ENCODE measurements around the gene RNASE11.

Gene RNASE11

GRCh38 chr14:20546877-20547276, 40.9 kb downstream of the RNASE11 start:
- ATAC-seq (no peak), DNase-seq (ENCODE audit: low spot score in 2 of 2) (no peak)
- Mint-ChIP-seq H3K4me1 (no peaks in the 10 kb centered on the region), H3K4me3 (no peak overlapping the region), H3K36me3 (no peaks in the 10 kb centered on the region), H3K27ac (no peak overlapping the region), H3K9me3 (no peaks in the 10 kb centered on the region)

- H3K36me3 Mint-ChIP-seq: no peaks in the 10 kb centered on the region
- H3K4me1 Mint-ChIP-seq: no peaks in the 10 kb centered on the region
- no peak overlapping the region for H3K27ac Mint-ChIP-seq
- no peaks in the 10 kb centered on the region for H3K9me3 Mint-ChIP-seq
- no peak overlapping the region for H3K4me3 Mint-ChIP-seq
- ATAC-seq (no peak), DNase-seq (ENCODE audit: low spot score in 2 of 2) (no peak)
These were observed 47.9 kb downstream of the RNASE11 start for GRCh38 chr14:20539906-20540305.

Data from stimulated activated effector memory CD8-positive, alpha-beta T cell treated with anti-CD3 and anti-CD28 coated beads, Interleukin-12 subunit alpha, Interleukin-12 subunit beta, amount 100 ng/mL, for 72 hours (primary cell).